Caco-2 (cell line): Measurements from ENCODE around the gene NRCAM. TPM values are rescaled to one million over a fixed set of nuclear protein-coding genes. Genes with fewer than 3 reads are reported as not detected.

Experiments used
- BruUV-seq: library from RNA; stranded (reverse); fragments of 400-500 nt; replicated peaks from 2 replicates; lab custom pipeline; 2021; lab: Mats Ljungman, UMichigan
- CTCF ChIA-PET: fragments of 300-600 bp; sonication (Branson Sonifier 250); formaldehyde crosslinking; loops from one replicate; lab custom pipeline; 2022; ENCODE audit warnings: antibody characterized with exemption; lab: Charles Lee
- POLR2A ChIA-PET: fragments of 300-600 bp; sonication (Branson Sonifier 250); formaldehyde crosslinking; loops from one replicate; lab custom pipeline; 2022; ENCODE audit warnings: antibody characterized with exemption; lab: Charles Lee
- DNase-seq, 2 experiments: peaks; one replicate each; pipeline versions ENCODE4 v3.0.0 to v3.0.0-alpha.2; 2020 to 2022
- H3K27me3 ChIP-seq: replicated peaks from 2 replicates; pipeline ENCODE4 v1.6.0; 2011; ENCODE audit warnings: low read length; ENCODE audit not compliant: control insufficient read depth, insufficient read depth
- H3K36me3 ChIP-seq: 2 replicates; pipeline ENCODE4 v1.5.1; 2011; ENCODE audit warnings: low read length; ENCODE audit not compliant: control insufficient read depth, insufficient read depth
- H3K4me1 ChIP-seq: fragments of 250-450 bp; sonication (Bioruptor Pico); 2 replicates; pipeline ENCODE4 v1.5.1; 2020; ENCODE audit warnings: mild to moderate bottlenecking
- H3K4me3 ChIP-seq: 2 replicates; pipeline ENCODE4 v1.5.1; 2011; ENCODE audit warnings: low read depth, mild to moderate bottlenecking, control low read depth, low read length
- H3K9me3 ChIP-seq: fragments of 250-450 bp; sonication (Bioruptor Pico); 2 replicates; pipeline ENCODE4 v1.5.1; 2020; ENCODE audit warnings: mild to moderate bottlenecking, moderate library complexity
- H3K27ac Mint-ChIP-seq: one replicate; pipeline ENCODE4 v1.8.0; 2022; ENCODE audit warnings: mixed read lengths; ENCODE audit not compliant: unreplicated experiment
- H3K27me3 Mint-ChIP-seq: one replicate; pipeline ENCODE4 v1.8.0; 2022; ENCODE audit warnings: mixed read lengths; ENCODE audit not compliant: insufficient read depth, unreplicated experiment
- H3K36me3 Mint-ChIP-seq: one replicate; pipeline ENCODE4 v1.8.0; 2022; ENCODE audit warnings: mild to moderate bottlenecking, mixed read lengths; ENCODE audit not compliant: insufficient read depth, unreplicated experiment
- H3K4me1 Mint-ChIP-seq: one replicate; pipeline ENCODE4 v1.8.0; 2022; ENCODE audit warnings: low read depth, mixed read lengths; ENCODE audit not compliant: unreplicated experiment
- H3K4me3 Mint-ChIP-seq: one replicate; pipeline ENCODE4 v1.8.0; 2022; ENCODE audit warnings: mild to moderate bottlenecking, moderate library complexity, mixed read lengths; ENCODE audit not compliant: unreplicated experiment
- H3K9me3 Mint-ChIP-seq: one replicate; pipeline ENCODE4 v1.8.0; 2022; ENCODE audit warnings: mixed read lengths; ENCODE audit not compliant: unreplicated experiment
- intact Hi-C: fragments of 100-400 bp; cut with micrococcal nuclease; formaldehyde crosslinking; loops from one replicate; pipeline ENCODE4 v1.10.0; 2022; ENCODE audit not compliant: unreplicated experiment
- total RNA-seq: library from RNA; stranded (reverse); gene quantifications from 2 replicates; pipeline ENCODE4 v1.2.3, GENCODE V29; 2022
- TF ChIP-seq, protein P1 (sequence below), 2 experiments: fragments of 200-600 bp in 1 of 2; IDR thresholded peaks; 1 replicate in 1 of 2; 2 replicates in 1 of 2; pipeline versions ENCODE4 v1.5.1 to v1.8.0; 2011 to 2022; ENCODE audit warnings: antibody characterized with exemption in 1 of 2, control low read depth in 1 of 2, inconsistent platforms in 1 of 2, low read depth in 1 of 2, low read length in 1 of 2, mild to moderate bottlenecking in 1 of 2, moderate library complexity in 1 of 2; ENCODE audit not compliant: insufficient read depth in 1 of 2, severe bottlenecking in 1 of 2, unreplicated experiment in 1 of 2

NRCAM gene
- total RNA-seq, 1 experiment from 2014 or later: 96.2 TPM

DNA sequence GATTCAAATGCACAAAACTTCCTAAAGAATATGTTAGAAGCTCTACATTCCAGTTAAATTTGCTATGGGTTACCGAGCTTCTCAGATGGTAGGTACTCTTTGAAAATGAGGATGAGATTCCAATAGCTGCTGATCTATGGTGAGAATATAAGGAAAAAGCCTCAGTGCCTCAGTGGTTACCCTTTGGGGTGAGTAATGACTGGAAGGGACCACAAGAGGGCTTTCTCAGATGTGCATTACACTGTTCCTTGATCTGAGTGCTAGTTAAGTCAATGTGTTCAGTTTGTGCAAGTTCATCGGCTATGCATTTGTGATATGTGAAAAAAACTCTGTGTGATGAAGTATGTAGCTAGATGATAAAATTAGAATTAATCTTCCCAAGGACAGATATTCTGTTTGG lies 3.5 kb downstream of the NRCAM start:
- intact Hi-C loops: loop anchor here (1.0 to 5.0 kb wide), 2 partner anchors 115 to 206 kb away; partner anchors contain the start of genes DNAJB9 and THAP5
- Histone ChIP-seq H3K9me3 (no peaks in the 10 kb centered on the region), H3K36me3 (no peaks in the 10 kb centered on the region), H3K4me3 (no peak overlapping the region), H3K4me1 (peaks cover 45% of the 10 kb centered on the region), H3K27me3 (no peaks in the 10 kb centered on the region)
- no peak overlapping the region for H3K27ac Mint-ChIP-seq
- peaks cover 20% of the 10 kb centered on the region for H3K4me1 Mint-ChIP-seq
- no peak overlapping the region for H3K4me3 Mint-ChIP-seq
- TF ChIP-seq, protein P1, sequence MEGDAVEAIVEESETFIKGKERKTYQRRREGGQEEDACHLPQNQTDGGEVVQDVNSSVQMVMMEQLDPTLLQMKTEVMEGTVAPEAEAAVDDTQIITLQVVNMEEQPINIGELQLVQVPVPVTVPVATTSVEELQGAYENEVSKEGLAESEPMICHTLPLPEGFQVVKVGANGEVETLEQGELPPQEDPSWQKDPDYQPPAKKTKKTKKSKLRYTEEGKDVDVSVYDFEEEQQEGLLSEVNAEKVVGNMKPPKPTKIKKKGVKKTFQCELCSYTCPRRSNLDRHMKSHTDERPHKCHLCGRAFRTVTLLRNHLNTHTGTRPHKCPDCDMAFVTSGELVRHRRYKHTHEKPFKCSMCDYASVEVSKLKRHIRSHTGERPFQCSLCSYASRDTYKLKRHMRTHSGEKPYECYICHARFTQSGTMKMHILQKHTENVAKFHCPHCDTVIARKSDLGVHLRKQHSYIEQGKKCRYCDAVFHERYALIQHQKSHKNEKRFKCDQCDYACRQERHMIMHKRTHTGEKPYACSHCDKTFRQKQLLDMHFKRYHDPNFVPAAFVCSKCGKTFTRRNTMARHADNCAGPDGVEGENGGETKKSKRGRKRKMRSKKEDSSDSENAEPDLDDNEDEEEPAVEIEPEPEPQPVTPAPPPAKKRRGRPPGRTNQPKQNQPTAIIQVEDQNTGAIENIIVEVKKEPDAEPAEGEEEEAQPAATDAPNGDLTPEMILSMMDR (IDR thresholded peaks at IDR 0.05; ENCODE audit: insufficient read depth in 1 of 2, low read depth in 1 of 2, low read length in 1 of 2, severe bottlenecking in 1 of 2, unreplicated experiment in 1 of 2): peak; percentile 64 to 71
- H3K9me3 Mint-ChIP-seq: no peaks in the 10 kb centered on the region
- ChIA-PET CTCF (interaction anchor here (0.6 kb wide), 1 partner anchor 499 kb away, joined by 5 read pairs; no protein-coding TSS in a partner anchor), POLR2A (interaction anchor here (0.7 kb wide), 1 partner anchor 240 kb away, joined by 3 read pairs; no protein-coding TSS in a partner anchor)
- DNase-seq: peak in 1 of 2 experiments; percentile 44
- no TSS peak for BruUV-seq
- H3K27me3 Mint-ChIP-seq: no peaks in the 10 kb centered on the region
- no peaks in the 10 kb centered on the region for H3K36me3 Mint-ChIP-seq

DNA sequence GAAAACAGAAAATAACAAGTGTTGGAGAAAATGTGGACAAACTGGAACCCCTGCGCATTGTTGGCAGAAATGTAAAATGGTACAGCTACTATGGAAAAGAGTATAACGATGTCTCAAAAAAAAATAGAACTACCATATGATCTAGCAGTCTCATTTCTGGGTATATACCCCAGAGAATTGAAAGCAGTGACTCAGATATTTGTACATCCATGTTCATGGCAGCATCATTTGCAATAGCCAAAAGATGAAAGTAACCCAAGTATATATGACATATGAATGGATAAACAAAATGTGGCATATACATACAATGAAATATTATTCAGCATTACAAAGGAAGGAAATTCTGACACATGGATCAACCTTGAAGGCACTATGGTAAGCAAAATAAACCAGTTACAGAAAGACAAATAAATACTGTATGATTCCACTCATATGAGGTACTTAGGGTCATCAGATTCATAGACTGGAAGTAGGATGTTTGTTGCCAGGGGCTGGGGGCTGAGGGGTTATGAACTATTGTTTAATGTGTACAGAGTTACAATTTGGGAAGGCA lies 4.9 kb downstream of the NRCAM start:
- Mint-ChIP-seq H3K36me3 (no peaks in the 10 kb centered on the region), H3K4me1 (peaks cover 26% of the 10 kb centered on the region), H3K27me3 (no peaks in the 10 kb centered on the region), H3K4me3 (no peak overlapping the region), H3K9me3 (no peaks in the 10 kb centered on the region), H3K27ac (no peak overlapping the region)
- no TSS peak for BruUV-seq
- DNase-seq: no peak
- POLR2A ChIA-PET: no interaction called here
- Histone ChIP-seq H3K4me1 (peaks cover 52% of the 10 kb centered on the region), H3K4me3 (no peak overlapping the region), H3K36me3 (no peaks in the 10 kb centered on the region), H3K27me3 (no peaks in the 10 kb centered on the region), H3K9me3 (no peaks in the 10 kb centered on the region)
- CTCF ChIA-PET: no interaction called here
- intact Hi-C loops: loop anchor here (5.0 kb wide), 1 partner anchor 116 kb away; the partner anchor contains the start of genes DNAJB9 and THAP5
- TF ChIP-seq, protein P1 (IDR thresholded peaks at IDR 0.05; ENCODE audit: insufficient read depth in 1 of 2, low read depth in 1 of 2, low read length in 1 of 2, severe bottlenecking in 1 of 2, unreplicated experiment in 1 of 2): no peak

DNA sequence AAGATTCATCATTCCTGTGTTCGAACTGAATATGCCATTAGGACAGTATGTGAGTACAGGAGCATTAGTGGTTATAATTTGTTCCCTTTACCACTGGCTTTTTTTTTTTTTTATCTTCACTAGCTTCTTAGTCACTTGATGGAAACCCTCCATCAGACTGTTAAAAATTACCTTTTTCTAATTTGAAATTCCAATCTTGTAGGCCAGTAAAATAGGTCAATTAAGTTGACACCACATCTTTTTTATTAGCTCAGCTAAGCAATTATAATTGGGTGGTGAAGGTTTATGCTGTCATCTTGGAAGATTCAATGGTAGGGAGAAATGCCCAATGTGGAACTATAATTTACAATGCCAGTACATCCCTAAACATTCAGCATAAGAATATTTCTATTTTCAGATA lies 6.1 kb downstream of the NRCAM start:
- Histone ChIP-seq H3K9me3 (no peaks in the 10 kb centered on the region), H3K36me3 (no peaks in the 10 kb centered on the region), H3K4me1 (peaks cover 56% of the 10 kb centered on the region), H3K4me3 (no peak overlapping the region), H3K27me3 (no peaks in the 10 kb centered on the region)
- no peaks in the 10 kb centered on the region for H3K27me3 Mint-ChIP-seq
- H3K4me1 Mint-ChIP-seq: peaks cover 36% of the 10 kb centered on the region
- intact Hi-C loops: loop anchor here (5.0 kb wide), 1 partner anchor 117 kb away; the partner anchor contains the start of genes DNAJB9 and THAP5
- POLR2A ChIA-PET: no interaction called here
- no peak overlapping the region for H3K27ac Mint-ChIP-seq
- no peak overlapping the region for H3K4me3 Mint-ChIP-seq
- TF ChIP-seq, protein P1 (IDR thresholded peaks at IDR 0.05; ENCODE audit: insufficient read depth in 1 of 2, low read depth in 1 of 2, low read length in 1 of 2, severe bottlenecking in 1 of 2, unreplicated experiment in 1 of 2): no peak
- DNase-seq: no peak
- no TSS peak for BruUV-seq
- CTCF ChIA-PET: interaction anchor here (0.7 kb wide), 1 partner anchor 9 kb away, joined by 5 read pairs; no protein-coding TSS in a partner anchor
- H3K36me3 Mint-ChIP-seq: no peaks in the 10 kb centered on the region
- no peaks in the 10 kb centered on the region for H3K9me3 Mint-ChIP-seq
